Ovary (tissue), 9 donors: ENCODE measurements around the gene EML6. TPM values are rescaled to one million over a fixed set of nuclear protein-coding genes. Genes with fewer than 3 reads are reported as not detected.

Experiments
- DNase-seq, 5 donors: peaks; one replicate each; pipeline ENCODE4 v3.0.0-alpha.2; 2019 to 2020
- H3K27ac ChIP-seq, 2 donors: fragments of 200-600 bp; one replicate each; pipeline versions ENCODE4 v1.5.1 to v1.8.0; 2019 to 2022
- H3K27me3 ChIP-seq: fragments of 200-600 bp; one replicate; pipeline ENCODE4 v1.8.0; 2022
- H3K36me3 ChIP-seq: fragments of 200-600 bp; sonication (generic); one replicate; pipeline ENCODE4 v1.5.1; 2019
- H3K4me1 ChIP-seq: one replicate; pipeline ENCODE4 v1.8.1; 2013; ENCODE audit warnings: mild to moderate bottlenecking, moderate library complexity; ENCODE audit not compliant: insufficient read depth
- H3K4me3 ChIP-seq: fragments of 200-600 bp; sonication (generic); one replicate; pipeline ENCODE4 v1.5.1; 2017
- H3K9me3 ChIP-seq, 2 donors: fragments of 200-600 bp in 1 of 2; sonication (generic) in 1 of 2; one replicate each; pipeline versions ENCODE4 v1.5.1 to v1.8.1; 2013 to 2019; ENCODE audit warnings: mild to moderate bottlenecking in 1 of 2, moderate library complexity in 1 of 2
- EP300 ChIP-seq: sonication (generic); formaldehyde crosslinking; IDR thresholded peaks from one replicate; pipeline ENCODE4 v1.6.1; 2017; ENCODE audit warnings: antibody characterized with exemption
- POLR2A ChIP-seq: fragments of 450-650 bp; IDR thresholded peaks from one replicate; pipeline ENCODE4 v1.6.1; 2017; ENCODE audit warnings: antibody characterized with exemption, mild to moderate bottlenecking, moderate library complexity
- WGBS, 3 donors: extraction: QIAGEN DNeasy Blood & Tissue Kit in 1 of 3; methylation state at CpG; one replicate each; pipeline versions ENCODE4 v1.1.5 to v1.1.7; 2013 to 2017; 5-methylcytosine and 5-hydroxymethylcytosine counted together
- intact Hi-C, 4 donors: fragments of 100-400 bp; cut with DNase I; formaldehyde crosslinking; loops; one replicate each; pipeline versions ENCODE4 v1.11.0 to v1.15.1; 2022 to 2023
- polyA plus RNA-seq, 2 donors: library from polyadenylated mRNA; stranded (reverse); fragments of 200-250 nt in 1 of 2; fragments of 350-450 nt in 1 of 2; fragmentation: Illumina TruSeq in 1 of 2; extraction: RNeasy Lipid Tissue Mini Kit (QIAGEN cat#74804) in 1 of 2; gene quantifications; one replicate each; pipeline ENCODE4 v1.2.3, GENCODE V29; 2013 to 2014
- total RNA-seq, 7 donors: library from RNA; depleted of rRNA in 2 of 7; stranded (reverse); fragments of >200 nt in 2 of 7; fragmentation: NEBNext Ultra II Directional in 3 of 7; extraction: Animal tissue kit (Norgen Biotek cat#: 25700) in 3 of 7; gene quantifications; one replicate each; pipeline versions ENCODE4 v1.1.0 to v1.2.4, GENCODE V29; 2016 to 2023
- TF ChIP-seq, protein P1 (sequence below), 3 donors: fragments of 450-650 bp in 2 of 3; fragments of 200-600 bp in 1 of 3; IDR thresholded peaks; one replicate each; pipeline versions ENCODE4 v1.5.1 to v1.8.0; 2016 to 2022; ENCODE audit warnings: antibody characterized with exemption in 3 of 3, mild to moderate bottlenecking in 1 of 3
- donor health status: DM: no; HTN: no; CAD: no; lungs with moderate emphysema.
- donor health status: DM: no; HTN: no; CAD: no.
- donor health status: Bipolar disorder and iron deficiency.
- donor health status: DM: yes; HTN: yes; CAD: no.
- donor health status: DM: no; HTN: no; CAD: no.
- donor health status: DM: yes; HTN: yes; CAD: no.

The EML6 gene
- total and polyA plus RNA-seq, 9 donors, result 0.22 to 3.7 (median 0.48) TPM

DNA sequence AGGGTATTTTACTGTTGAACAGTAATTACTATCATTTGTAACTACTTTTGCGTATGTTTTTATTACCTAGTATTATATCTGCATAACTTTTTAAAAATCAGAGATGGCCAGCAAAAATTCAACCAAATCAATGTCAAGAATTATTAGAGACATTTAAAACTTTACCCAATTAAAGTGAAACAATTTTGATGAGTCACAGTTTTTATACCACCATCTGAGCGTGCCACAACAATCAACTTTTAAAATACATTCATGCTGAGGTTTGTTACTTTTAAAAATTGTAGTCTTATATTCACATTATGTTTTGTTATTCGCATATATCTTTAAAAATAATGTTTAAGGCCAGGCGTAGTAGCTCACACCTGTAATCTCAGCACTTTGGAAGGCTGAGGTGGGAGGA is 211.9 kb downstream of the EML6 start:
- H3K9me3 ChIP-seq, result no peaks in the 10 kb centered on the region
- 83 to 88% (median 85%) methylated on average over 4 of the region's 4 CpGs for WGBS, 3 donors
- no peaks in the 10 kb centered on the region for H3K4me1 ChIP-seq
- DNase-seq, result no peak
- H3K4me3 ChIP-seq, result no peak overlapping the region
- intact Hi-C loops, result no loop called here
- no peak overlapping the region for H3K27ac ChIP-seq
- TF ChIP-seq POLR2A (no peak), EP300 (no peak)
- TF ChIP-seq, protein P1, sequence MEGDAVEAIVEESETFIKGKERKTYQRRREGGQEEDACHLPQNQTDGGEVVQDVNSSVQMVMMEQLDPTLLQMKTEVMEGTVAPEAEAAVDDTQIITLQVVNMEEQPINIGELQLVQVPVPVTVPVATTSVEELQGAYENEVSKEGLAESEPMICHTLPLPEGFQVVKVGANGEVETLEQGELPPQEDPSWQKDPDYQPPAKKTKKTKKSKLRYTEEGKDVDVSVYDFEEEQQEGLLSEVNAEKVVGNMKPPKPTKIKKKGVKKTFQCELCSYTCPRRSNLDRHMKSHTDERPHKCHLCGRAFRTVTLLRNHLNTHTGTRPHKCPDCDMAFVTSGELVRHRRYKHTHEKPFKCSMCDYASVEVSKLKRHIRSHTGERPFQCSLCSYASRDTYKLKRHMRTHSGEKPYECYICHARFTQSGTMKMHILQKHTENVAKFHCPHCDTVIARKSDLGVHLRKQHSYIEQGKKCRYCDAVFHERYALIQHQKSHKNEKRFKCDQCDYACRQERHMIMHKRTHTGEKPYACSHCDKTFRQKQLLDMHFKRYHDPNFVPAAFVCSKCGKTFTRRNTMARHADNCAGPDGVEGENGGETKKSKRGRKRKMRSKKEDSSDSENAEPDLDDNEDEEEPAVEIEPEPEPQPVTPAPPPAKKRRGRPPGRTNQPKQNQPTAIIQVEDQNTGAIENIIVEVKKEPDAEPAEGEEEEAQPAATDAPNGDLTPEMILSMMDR (IDR thresholded peaks at IDR 0.05), result no peak
- H3K36me3 ChIP-seq, result no peaks in the 10 kb centered on the region
- H3K27me3 ChIP-seq, result no peaks in the 10 kb centered on the region

DNA sequence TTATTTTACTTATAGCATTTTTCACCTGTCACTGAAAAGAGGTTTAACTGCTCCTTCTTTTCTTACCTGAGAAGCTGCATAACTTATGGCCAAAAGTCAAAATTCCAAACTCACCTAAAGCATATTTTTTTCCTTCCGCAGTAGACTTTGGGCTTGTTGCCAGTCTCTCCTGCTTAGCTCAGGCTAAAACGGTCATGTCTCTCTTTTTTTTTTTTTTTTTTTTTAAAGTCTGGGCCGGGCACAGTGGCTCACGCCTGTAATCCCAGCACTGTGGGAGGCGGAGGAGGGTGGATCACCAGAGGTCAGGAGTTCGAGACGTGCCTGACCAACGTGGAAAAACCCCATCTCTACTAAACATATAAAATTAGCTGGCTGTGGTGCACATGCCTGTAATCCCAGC is 213.3 kb downstream of the EML6 start:
- Histone ChIP-seq H3K4me3 (no peak overlapping the region), H3K27ac (no peak overlapping the region), H3K27me3 (no peaks in the 10 kb centered on the region), H3K4me1 (no peaks in the 10 kb centered on the region), H3K9me3 (no peaks in the 10 kb centered on the region), H3K36me3 (no peaks in the 10 kb centered on the region)
- no peak for DNase-seq
- no peak for TF ChIP-seq POLR2A
- TF ChIP-seq, protein P1 (IDR thresholded peaks at IDR 0.05), result no peak
- TF ChIP-seq EP300, result no peak
- 66 to 71% (median 69%) methylated on average over 8 of the region's 8 CpGs for WGBS, 3 donors
- intact Hi-C loops, result no loop called here

DNA sequence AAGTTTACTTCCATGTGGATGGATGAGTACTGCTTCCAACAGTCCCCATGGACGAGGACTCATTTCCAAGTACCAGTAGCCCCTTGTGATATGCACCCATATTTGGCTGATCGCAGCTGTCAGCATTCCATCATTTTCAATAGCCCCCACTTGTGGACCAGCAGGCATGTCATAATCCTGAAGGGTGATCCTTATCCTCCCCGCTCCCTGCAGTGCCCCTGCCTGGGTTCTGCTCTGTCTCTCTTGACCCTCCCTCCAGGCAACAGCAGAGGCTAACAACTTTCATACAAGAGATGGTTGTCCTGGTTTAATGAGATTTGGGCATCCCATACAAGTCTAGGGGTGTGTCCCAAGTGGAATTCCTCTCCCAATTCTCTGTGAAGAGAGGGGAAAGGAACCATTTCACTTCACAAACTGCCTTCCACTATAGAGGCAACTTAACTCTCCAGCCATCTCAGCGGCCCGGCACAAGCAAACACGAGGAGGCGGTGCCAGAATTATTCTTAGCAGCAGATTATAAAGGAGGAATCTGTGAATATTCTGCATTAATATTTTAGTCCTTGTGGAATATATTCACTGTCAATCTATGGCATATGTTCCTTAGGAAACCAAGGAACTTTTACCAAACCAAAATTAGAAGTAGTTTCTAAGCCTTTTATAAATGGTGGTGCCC is 216.1 kb downstream of the EML6 start:
- intact Hi-C loops, result no loop called here
- Histone ChIP-seq H3K4me3 (no peak overlapping the region), H3K36me3 (no peaks in the 10 kb centered on the region), H3K27me3 (no peaks in the 10 kb centered on the region), H3K9me3 (no peaks in the 10 kb centered on the region), H3K27ac (no peak overlapping the region), H3K4me1 (no peaks in the 10 kb centered on the region)
- WGBS, 3 donors, result 86 to 90% (median 87%) methylated on average over 7 of the region's 7 CpGs
- no peak for DNase-seq
- TF ChIP-seq EP300 (no peak), POLR2A (no peak)
- TF ChIP-seq, protein P1 (IDR thresholded peaks at IDR 0.05), result no peak

- no peak overlapping the region for H3K27ac ChIP-seq
- H3K27me3 ChIP-seq, result no peaks in the 10 kb centered on the region
- no peak for DNase-seq
- TF ChIP-seq, protein P1 (IDR thresholded peaks at IDR 0.05), result no peak
- no peak for TF ChIP-seq POLR2A
- TF ChIP-seq EP300, result no peak
- peaks cover 3% of the 10 kb centered on the region for H3K4me1 ChIP-seq
- H3K4me3 ChIP-seq, result no peak overlapping the region
- intact Hi-C loops, result no loop called here
- no peaks in the 10 kb centered on the region for H3K9me3 ChIP-seq
- 51 to 75% (median 60%) methylated on average over 3 of the region's 3 CpGs for WGBS, 3 donors
- H3K36me3 ChIP-seq, result no peaks in the 10 kb centered on the region
Measured at GRCh38 chr2:54940723-54941122, 217.3 kb downstream of the EML6 start.
